GM18498 (cell line): Measurements from ENCODE around the gene SPOUT1.
"Not testable (repeated sequence)": the region's sequence is repeated elsewhere in the genome, so short reads cannot be mapped to it uniquely, and the experiment has no call there.

Experiments used
- ATAC-seq: cut with Tn5 transposase; IDR thresholded peaks from one replicate; pipeline ENCODE4 v1.9.1; 2021; ENCODE audit warnings: mild to moderate bottlenecking, moderate library complexity; ENCODE audit not compliant: unreplicated experiment

The SPOUT1 gene

GRCh38 chr9:128780093-128780492 is 49.5 kb downstream of the SPOUT1 start:
- ATAC-seq = not testable (repeated sequence)

GRCh38 chr9:128774804-128775203 is 54.8 kb downstream of the SPOUT1 start:
- ATAC-seq = no peak

DNA sequence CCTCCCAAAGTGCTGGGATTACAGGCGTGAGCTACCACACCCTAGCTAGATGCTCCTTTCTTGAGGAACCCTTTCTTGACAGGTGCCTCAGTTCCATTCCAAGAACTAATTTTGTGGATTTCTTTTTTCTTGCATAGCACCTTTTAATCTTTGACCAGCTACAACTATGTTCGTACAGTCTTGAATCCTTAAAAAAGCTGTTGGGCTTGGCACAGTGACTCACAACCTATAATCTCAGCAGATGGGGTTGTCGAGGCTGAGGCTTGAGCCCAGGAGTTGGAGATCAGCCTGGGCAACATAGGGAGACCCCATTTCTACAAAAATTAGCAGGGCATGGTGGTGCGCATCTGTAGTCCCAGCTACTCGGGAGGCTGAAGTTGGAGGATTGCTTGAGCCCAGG is 56.5 kb downstream of the SPOUT1 start:
- ATAC-seq = no peak

GRCh38 chr9:128771745-128772519 is 57.7 kb downstream of the SPOUT1 start, which contains the start of gene ZER1:
Gene ZER1, minus strand, starts transcription at chr9:128771927. Its CDS starts 16,362 bp downstream, at chr9:128755565.
- peak; percentile 93 for ATAC-seq

DNA sequence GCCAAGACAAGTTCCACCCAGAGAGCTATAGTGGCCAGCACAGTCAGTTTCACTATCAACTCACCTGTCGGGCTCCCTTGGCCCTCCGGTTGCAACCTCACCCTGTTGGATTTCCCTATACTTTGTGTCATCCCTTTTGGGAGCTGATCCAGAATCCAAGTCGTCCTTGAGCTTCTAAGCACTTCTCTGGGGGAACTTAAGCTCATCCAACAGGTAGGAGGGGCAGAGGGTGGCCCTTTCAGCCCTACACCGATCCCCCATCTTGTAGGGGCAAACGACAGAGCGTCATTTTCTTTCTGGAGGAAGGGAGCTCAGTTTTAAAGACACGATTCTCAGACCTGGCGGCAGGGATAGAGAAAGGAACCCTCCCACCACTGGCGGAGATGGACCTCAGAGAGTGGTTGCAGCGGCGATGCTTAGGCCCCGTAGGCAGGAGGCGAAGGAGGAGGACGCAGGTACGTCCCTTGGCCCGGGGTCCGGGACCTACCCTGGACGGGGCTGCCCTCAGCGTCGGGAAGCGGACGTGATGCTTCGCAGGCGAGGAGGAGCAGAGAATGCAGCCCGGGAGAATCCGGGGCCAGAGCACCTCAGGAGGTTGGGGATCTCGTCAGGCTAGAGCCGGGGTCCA is 58.4 kb downstream of the SPOUT1 start:
- peak; percentile 35 for ATAC-seq

GRCh38 chr9:128770286-128771030 is 59.1 kb downstream of the SPOUT1 start:
- ATAC-seq = no peak
